Memory B cell (primary cell): ENCODE measurements around the gene FBXL15.

Source experiments
- ATAC-seq: fragments of 150-1000 bp; cut with Tn5 transposase; 2 replicates; pipeline ENCODE4 v1.10.0; 2021; ENCODE audit warnings: low read depth, mild to moderate bottlenecking, moderate library complexity
- DNase-seq, 2 donors: peaks; one replicate each; pipeline ENCODE4 v3.0.0; 2022; ENCODE audit warnings: low spot score in 2 of 2
- H3K27ac Mint-ChIP-seq: one replicate; pipeline ENCODE4 v1.8.0; 2022; ENCODE audit warnings: mild to moderate bottlenecking, moderate library complexity, mixed read lengths
- H3K27me3 Mint-ChIP-seq: one replicate; pipeline ENCODE4 v1.8.0; 2022; ENCODE audit warnings: mixed read lengths
- H3K36me3 Mint-ChIP-seq: one replicate; pipeline ENCODE4 v1.8.0; 2022; ENCODE audit warnings: mild to moderate bottlenecking, mixed read lengths
- H3K4me1 Mint-ChIP-seq: one replicate; pipeline ENCODE4 v1.8.0; 2022; ENCODE audit warnings: mixed read lengths
- H3K4me3 Mint-ChIP-seq: one replicate; pipeline ENCODE4 v1.8.0; 2022; ENCODE audit warnings: mild to moderate bottlenecking, moderate library complexity, mixed read lengths
- H3K9me3 Mint-ChIP-seq: one replicate; pipeline ENCODE4 v1.8.0; 2022; ENCODE audit warnings: mixed read lengths

FBXL15 gene

DNA sequence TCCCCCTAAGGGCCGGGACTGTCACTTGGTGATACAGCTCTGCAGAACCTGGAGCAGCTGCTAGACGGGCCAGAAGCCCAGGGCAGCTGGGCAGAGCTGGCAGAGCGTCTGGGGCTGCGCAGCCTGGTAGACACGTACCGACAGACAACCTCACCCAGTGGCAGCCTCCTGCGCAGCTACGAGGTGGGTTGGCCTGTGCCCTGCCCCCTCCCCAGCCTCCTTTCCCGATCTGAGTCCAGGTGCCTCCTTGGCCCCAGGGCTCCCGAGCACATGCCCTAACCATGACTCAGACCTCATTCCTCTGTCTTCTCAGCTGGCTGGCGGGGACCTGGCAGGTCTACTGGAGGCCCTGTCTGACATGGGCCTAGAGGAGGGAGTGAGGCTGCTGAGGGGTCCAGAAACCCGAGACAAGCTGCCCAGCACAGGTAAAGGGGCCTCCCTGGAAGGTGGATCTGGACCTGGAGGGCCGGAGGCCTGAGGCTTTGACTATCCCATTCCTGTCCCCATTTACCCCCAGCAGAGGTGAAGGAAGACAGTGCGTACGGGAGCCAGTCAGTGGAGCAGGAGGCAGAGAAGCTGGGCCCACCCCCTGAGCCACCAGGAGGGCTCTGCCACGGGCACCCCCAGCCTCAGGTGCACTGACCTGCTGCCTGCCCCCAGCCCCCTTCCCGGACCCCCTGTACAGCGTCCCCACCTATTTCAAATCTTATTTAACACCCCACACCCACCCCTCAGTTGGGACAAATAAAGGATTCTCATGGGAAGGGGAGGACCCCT, 18.7 kb upstream of the FBXL15 start:
- DNase-seq (no peak), ATAC-seq (no peak)
- H3K9me3 Mint-ChIP-seq, result no peaks in the 10 kb centered on the region
- H3K4me3 Mint-ChIP-seq, result no peak overlapping the region
- H3K27ac Mint-ChIP-seq, result peak overlapping the region; percentile 20
- H3K27me3 Mint-ChIP-seq, result peaks cover 2% of the 10 kb centered on the region
- H3K4me1 Mint-ChIP-seq, result peaks cover 24% of the 10 kb centered on the region
- H3K36me3 Mint-ChIP-seq, result peaks cover 19% of the 10 kb centered on the region

DNA sequence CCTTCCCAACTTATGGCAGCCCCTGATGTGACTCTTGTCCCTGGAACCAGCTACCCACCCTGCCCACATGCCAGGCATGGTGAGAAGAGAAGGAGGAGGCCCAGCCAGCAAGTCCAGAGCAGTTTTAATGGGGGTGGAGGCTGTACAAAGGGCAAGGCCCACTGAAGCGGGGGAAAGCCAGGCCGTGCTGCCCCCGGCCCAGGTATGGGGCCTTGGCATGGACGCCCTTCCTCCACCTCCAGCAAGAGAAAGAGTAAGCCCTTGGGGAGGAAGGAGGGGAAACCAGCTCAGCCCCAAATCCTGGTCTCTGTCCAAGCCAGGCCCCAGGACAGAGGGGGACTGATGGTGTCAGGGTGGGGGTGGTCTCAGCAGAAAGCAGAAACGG, 18.1 kb upstream of the FBXL15 start:
- Mint-ChIP-seq H3K4me3 (no peak overlapping the region), H3K4me1 (peaks cover 22% of the 10 kb centered on the region), H3K36me3 (peaks cover 18% of the 10 kb centered on the region), H3K27me3 (peaks cover 3% of the 10 kb centered on the region), H3K9me3 (no peaks in the 10 kb centered on the region), H3K27ac (no peak overlapping the region)
- no peak for ATAC-seq
- DNase-seq, result no peak

DNA sequence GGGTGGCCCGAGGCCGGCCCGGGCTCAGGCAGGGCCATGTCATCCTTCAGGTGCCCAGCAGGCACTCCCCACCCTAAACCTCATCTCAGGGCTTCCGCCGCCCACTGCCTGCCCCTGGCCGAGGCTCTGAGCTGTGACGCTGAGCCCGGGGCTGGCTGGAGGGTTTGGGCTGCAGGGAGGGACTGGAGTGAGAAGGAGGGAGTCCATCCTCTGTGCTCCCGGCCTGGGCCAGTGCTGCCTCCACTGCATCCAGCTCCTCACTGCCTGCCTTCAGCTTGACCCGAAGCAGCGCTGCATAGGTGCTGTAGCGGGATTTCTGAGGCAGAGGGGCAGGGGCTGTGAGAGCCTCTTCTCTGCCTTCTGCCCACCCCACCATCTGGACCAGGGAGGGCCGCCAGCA, 17.5 kb upstream of the FBXL15 start:
- Mint-ChIP-seq H3K4me1 (peaks cover 18% of the 10 kb centered on the region), H3K27me3 (peaks cover 3% of the 10 kb centered on the region), H3K4me3 (no peak overlapping the region), H3K9me3 (no peaks in the 10 kb centered on the region), H3K27ac (no peak overlapping the region), H3K36me3 (peaks cover 16% of the 10 kb centered on the region)
- DNase-seq (no peak), ATAC-seq (no peak)

DNA sequence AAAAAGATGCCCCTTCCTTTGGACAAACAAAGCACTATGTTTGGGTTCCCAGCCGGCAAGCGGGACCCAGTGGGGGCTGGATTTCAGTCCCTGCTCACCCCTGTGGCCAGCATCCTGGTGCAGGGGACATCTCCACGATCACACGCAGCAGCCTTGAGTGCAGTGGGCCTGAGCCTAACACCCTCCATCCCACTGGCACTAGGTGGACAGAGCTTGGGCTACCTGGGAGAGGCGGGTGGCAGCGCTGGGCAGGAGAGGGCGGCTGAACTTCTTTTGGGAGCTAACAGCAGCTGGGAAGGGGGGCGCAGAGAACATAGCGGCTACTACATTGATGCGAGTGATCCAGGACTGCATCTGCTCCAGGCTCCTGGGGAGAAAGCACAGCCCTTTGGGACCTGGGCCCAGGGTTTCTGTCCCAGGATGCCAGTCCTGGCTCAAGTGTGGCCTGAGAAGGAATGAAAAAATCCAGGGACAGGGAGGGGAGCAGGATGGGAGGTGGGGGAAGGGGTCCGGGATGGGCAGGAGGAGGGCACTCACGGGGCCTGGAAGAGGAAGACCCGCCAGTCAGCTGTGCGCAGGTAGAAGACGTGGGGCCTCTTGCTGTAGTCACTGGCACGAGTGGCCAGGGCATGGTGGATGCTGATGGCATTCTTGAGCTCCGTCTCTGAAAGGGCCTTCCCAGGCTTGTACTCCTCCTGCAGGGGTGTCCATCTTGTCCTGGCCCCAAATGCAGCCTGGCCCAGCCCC, 16.1 kb upstream of the FBXL15 start:
- Mint-ChIP-seq H3K27me3 (peaks cover 9% of the 10 kb centered on the region), H3K27ac (peak overlapping the region; percentile 22), H3K9me3 (no peaks in the 10 kb centered on the region), H3K4me1 (peaks cover 15% of the 10 kb centered on the region), H3K4me3 (no peak overlapping the region), H3K36me3 (peaks cover 12% of the 10 kb centered on the region)
- DNase-seq (no peak), ATAC-seq (no peak)

DNA sequence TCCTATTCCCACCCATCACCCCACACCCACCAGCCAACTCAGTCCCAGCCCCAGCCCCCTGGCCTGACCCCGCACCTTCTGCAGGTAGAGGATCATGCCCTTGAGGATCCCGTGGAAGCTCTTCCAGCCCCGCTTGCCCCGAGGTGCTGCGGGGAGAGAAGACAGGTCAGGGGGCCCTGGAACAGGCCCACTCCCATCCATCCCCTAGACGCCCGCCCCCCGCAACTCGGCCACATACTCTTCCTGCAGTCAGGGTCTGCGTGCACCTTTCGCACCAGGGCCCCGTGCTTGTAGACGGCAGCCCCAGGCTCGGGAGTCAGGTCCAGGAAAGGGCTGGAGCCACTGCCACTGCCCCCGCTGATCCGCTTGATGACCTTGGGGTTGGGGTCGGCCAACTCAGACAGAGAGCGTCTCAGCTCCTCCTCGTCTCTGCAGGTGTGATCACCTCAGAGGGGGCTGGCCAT, 15.5 kb upstream of the FBXL15 start:
- peaks cover 14% of the 10 kb centered on the region for H3K27me3 Mint-ChIP-seq
- ATAC-seq (no peak), DNase-seq (no peak)
- H3K4me1 Mint-ChIP-seq, result peaks cover 16% of the 10 kb centered on the region
- no peaks in the 10 kb centered on the region for H3K9me3 Mint-ChIP-seq
- H3K4me3 Mint-ChIP-seq, result no peak overlapping the region
- peak overlapping the region; percentile 22 for H3K27ac Mint-ChIP-seq
- peaks cover 7% of the 10 kb centered on the region for H3K36me3 Mint-ChIP-seq

DNA sequence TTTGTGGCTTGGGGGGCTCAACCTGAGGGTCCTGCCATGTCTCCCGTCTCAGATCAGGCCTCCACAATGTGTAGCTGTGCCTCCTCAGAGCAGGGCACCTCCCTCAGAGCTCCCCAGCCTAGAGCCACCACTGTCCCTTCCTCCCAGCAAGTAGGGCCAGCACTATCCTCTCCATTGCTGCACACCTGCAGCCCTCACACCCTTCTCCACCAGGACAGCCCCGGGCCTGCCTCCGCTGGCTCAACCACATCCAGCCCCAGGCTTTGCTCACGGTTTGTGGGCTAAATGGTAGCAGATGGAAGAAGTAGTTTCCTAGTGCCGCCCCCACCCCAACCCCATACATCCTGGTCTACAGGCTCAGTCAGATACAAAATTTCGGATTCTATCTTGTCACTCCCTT, 15.0 kb upstream of the FBXL15 start:
- Mint-ChIP-seq H3K9me3 (no peaks in the 10 kb centered on the region), H3K27ac (peak overlapping the region; percentile 22), H3K36me3 (peaks cover 5% of the 10 kb centered on the region), H3K4me3 (no peak overlapping the region), H3K27me3 (peaks cover 14% of the 10 kb centered on the region), H3K4me1 (peaks cover 16% of the 10 kb centered on the region)
- DNase-seq (no peak), ATAC-seq (no peak)

DNA sequence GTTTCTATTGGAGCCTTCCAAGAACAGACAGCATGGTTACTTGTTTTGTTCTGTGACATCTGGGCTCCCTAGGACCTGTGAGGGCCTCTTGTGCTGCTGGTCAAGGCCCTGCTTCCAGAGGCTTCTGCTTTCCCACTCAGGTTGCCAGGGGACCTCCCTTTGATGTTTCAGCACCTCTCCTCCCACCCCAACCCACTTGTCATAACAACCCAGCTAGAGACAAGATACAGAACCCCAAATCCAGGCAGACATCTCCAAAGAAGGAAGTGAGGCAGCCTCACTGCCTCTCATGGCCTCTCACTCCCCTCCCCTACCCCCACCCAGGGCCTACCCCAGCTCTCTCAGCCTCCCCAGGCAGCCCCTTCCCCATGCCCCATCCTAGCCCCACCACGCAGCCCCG, 13.8 kb upstream of the FBXL15 start:
- peaks cover 3% of the 10 kb centered on the region for H3K36me3 Mint-ChIP-seq
- H3K27ac Mint-ChIP-seq, result no peak overlapping the region
- DNase-seq (no peak), ATAC-seq (no peak)
- peaks cover 24% of the 10 kb centered on the region for H3K4me1 Mint-ChIP-seq
- peaks cover 22% of the 10 kb centered on the region for H3K27me3 Mint-ChIP-seq
- H3K9me3 Mint-ChIP-seq, result no peaks in the 10 kb centered on the region
- H3K4me3 Mint-ChIP-seq, result no peak overlapping the region

DNA sequence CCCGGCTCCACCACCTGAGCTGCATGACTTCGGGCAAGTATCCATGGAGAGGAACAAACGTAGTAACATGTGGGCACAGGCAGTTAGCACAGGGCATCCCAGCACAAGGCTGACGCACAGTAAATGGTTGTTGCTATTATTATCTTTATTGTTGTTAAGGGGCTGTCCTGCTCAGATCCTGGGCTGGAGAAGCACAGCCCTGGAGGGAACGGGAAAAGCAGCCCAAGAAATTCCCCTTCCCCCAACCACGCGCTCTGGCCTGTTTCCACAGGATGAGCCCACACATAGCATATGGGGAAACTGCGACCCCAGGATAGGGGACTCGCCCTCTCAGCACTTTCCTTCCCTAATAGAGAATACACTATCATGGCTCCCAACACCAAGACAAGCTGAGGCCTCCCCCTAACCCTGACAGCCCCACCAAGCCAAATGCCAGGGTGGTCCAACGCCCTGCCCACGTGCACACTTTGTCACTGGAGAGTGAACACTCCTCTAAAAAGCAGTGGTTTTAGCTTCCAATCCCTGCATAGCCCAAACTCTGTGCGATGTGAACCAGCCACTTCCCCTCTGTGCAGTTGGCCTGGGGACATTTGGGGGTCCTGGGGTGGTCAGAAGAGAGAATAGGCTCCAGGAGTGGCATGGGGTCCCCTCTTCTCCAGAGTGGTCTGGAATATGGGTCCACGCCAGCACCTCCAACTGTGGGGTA, 13.1 kb upstream of the FBXL15 start:
- no peaks in the 10 kb centered on the region for H3K36me3 Mint-ChIP-seq
- peaks cover 24% of the 10 kb centered on the region for H3K27me3 Mint-ChIP-seq
- peaks cover 27% of the 10 kb centered on the region for H3K4me1 Mint-ChIP-seq
- ATAC-seq, result no peak
- no peak overlapping the region for H3K27ac Mint-ChIP-seq
- H3K4me3 Mint-ChIP-seq, result no peak overlapping the region
- H3K9me3 Mint-ChIP-seq, result no peaks in the 10 kb centered on the region
- no peak for DNase-seq

DNA sequence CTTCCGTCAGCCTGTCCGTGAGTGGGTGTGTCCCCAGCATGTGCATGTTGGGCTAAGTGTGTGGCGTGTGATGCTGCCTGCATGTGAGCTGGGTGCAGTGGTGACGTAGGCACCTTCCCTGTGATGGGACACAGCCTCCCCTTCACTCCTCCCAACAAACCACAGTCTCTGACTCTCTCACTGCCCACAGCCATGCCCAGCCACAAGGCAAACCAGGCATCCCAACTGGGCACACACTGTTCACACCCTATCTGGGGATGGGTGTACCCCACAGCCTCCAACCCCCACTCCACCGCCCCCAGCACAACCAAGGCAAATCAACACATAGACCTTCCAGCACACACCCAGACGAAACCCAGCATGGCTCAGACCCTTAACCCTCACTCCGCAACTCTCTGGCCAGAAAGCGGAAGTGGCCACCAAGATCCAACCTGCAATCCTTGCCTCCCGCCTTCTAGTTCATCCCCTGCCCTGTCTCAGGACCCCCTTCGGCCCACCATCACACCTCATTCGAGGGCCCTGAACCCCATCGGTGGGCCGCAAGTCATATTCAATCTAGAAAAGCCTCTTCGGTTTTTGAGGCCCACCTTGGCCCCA, 12.4 kb upstream of the FBXL15 start:
- no peak overlapping the region for H3K27ac Mint-ChIP-seq
- peaks cover 24% of the 10 kb centered on the region for H3K27me3 Mint-ChIP-seq
- no peaks in the 10 kb centered on the region for H3K9me3 Mint-ChIP-seq
- H3K36me3 Mint-ChIP-seq, result no peaks in the 10 kb centered on the region
- ATAC-seq (no peak), DNase-seq (no peak)
- peak overlapping the region; percentile 65 for H3K4me3 Mint-ChIP-seq
- H3K4me1 Mint-ChIP-seq, result peaks cover 32% of the 10 kb centered on the region

DNA sequence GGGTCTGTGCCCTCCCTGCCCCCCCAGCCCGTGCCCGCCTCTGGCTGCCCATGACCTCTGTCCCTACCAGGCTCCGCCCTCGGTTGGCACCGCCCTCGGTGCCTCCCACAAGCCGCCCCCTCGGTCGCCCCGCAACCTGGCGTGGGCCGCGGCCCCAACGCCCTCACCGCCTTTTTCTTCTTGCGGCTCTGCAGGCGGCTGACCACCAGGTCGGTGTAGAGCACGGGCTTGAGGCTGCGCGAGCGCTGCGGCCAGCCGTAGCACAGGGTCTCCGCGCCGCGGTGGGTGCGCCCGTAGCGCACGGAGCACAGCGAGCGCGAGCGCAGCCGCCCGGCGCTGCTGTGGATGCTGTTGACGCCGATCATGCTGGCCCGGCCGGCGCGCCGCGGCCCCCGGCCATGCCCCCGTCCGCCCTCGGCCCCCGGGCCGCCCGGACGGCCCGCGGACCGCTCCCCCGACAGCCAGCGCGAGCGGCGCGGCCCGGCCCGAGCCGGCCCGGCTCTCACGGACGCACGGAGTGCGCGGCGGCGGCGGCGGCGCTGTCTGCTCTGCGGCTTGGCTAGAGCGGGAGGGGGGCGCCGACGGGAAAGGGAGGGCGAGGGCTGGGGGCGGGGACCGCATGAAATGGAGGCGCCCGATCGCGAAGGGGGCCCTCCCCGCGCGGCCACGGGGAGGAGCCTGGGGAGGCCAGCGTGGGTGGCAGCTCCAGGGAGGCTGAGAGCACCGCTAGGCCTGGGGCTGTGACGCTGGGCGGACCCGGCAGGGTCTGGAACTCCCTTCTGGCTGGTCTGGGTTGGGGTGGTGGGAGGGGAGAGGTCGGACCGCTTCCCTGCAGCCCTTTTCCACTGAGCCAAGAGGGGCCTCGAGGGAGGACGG, 11.7 kb upstream of the FBXL15 start:
- Mint-ChIP-seq H3K4me1 (peaks cover 28% of the 10 kb centered on the region), H3K36me3 (no peaks in the 10 kb centered on the region), H3K27ac (peak overlapping the region; percentile 37), H3K9me3 (no peaks in the 10 kb centered on the region), H3K27me3 (peaks cover 24% of the 10 kb centered on the region), H3K4me3 (peak overlapping the region; percentile 66)
- DNase-seq (peak in 1 of 2 donors; percentile 34), ATAC-seq (peak; percentile 43)

DNA sequence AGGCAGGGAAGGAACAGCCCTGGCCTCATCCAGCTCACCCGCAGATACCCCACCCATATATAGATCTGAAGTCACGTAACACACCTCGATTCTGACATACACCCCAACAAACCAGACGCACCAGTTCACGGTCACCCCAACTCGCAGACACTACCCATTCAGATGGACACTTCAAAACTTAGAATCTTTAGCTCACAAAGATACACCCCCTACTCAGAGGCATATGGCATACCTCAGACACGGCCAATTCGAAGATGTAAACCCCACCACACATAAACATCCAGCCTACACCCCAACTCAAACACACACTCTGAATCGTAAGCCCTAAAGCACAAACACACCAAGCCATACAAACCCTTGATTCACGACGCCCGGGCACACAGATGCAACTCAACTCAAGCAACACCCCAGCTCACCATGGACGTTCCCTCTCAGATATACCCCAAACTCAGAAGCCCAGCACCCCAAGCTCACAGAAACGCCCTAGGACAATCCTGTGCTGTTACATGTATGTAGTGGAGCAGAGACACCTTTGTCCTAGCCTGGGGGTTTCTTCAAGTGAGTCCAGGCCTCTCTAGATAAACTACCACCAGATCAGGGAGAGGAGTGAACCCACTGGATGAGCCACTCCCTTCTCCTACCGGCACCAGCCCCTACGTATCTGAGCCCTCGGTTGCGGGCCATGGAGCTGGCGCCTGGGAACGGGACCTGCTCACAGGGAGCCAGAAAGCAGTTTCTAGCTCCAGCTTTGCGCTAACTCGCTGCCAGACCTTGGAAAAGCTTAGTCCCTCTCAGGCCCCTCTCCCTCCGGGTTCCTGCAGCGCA, 10.8 kb upstream of the FBXL15 start:
- DNase-seq, result peak in 1 of 2 donors; percentile 17
- peaks cover 29% of the 10 kb centered on the region for H3K27me3 Mint-ChIP-seq
- H3K4me1 Mint-ChIP-seq, result peaks cover 28% of the 10 kb centered on the region

DNA sequence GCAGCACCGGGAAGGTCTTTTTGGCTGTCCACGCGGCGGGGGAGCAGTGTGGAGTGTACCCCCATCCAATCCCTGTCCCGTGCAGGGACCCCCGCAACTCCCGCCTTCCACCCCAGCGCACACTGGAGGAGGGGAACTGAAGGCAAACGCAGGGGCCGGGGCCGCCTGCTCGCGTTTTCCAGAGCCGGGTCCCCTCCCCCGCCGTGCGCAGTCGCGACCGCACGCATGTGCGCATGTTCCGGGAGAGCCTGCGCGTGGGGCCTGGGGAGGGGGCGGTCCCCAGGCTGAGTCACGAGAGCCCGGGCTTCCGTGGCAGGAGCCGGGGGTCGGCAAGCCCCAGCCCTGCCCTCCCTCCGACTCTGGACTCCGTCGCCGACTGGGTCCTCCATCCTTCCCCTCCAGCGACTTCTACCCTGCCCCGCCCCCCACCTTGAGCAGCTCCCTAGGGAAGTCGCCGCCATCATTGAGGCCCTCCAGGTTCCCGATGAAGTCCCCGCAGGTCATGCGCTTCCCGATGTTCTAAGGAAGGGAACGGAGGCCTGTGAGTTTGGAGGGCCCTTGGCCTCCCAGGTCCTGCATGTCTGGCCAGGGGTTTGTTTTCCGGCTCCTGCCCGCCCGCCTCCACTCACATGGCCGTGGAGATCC, 10.1 kb upstream of the FBXL15 start:
- H3K27ac Mint-ChIP-seq, result no peak overlapping the region
- peak overlapping the region; percentile 66 for H3K4me3 Mint-ChIP-seq
- no peaks in the 10 kb centered on the region for H3K36me3 Mint-ChIP-seq
- no peaks in the 10 kb centered on the region for H3K9me3 Mint-ChIP-seq
- H3K27me3 Mint-ChIP-seq, result peaks cover 29% of the 10 kb centered on the region
- peaks cover 28% of the 10 kb centered on the region for H3K4me1 Mint-ChIP-seq
- ATAC-seq (no peak), DNase-seq (peak in 1 of 2 donors; percentile 13)

More for the DNA sequence above, 10.8 kb upstream of the FBXL15 start:
- H3K27ac Mint-ChIP-seq, result peak overlapping the region; percentile 37
- no peak for ATAC-seq
- H3K9me3 Mint-ChIP-seq, result no peaks in the 10 kb centered on the region
- H3K36me3 Mint-ChIP-seq, result no peaks in the 10 kb centered on the region
- H3K4me3 Mint-ChIP-seq, result peak overlapping the region; percentile 66
